Caco-2 (cell line): ENCODE data around the gene PAPPA. TPM values are rescaled to one million over a fixed set of nuclear protein-coding genes. Genes with fewer than 3 reads are reported as not detected.

Experiments
- BruUV-seq: library from RNA; stranded (reverse); fragments of 400-500 nt; replicated peaks from 2 replicates; lab custom pipeline; 2021; lab: Mats Ljungman, UMichigan
- CTCF ChIA-PET: fragments of 300-600 bp; sonication (Branson Sonifier 250); formaldehyde crosslinking; loops from one replicate; lab custom pipeline; 2022; ENCODE audit warnings: antibody characterized with exemption; lab: Charles Lee
- POLR2A ChIA-PET: fragments of 300-600 bp; sonication (Branson Sonifier 250); formaldehyde crosslinking; loops from one replicate; lab custom pipeline; 2022; ENCODE audit warnings: antibody characterized with exemption; lab: Charles Lee
- DNase-seq, 2 experiments: peaks; one replicate each; pipeline versions ENCODE4 v3.0.0 to v3.0.0-alpha.2; 2020 to 2022
- H3K27me3 ChIP-seq: replicated peaks from 2 replicates; pipeline ENCODE4 v1.6.0; 2011; ENCODE audit warnings: low read length; ENCODE audit not compliant: control insufficient read depth, insufficient read depth
- H3K36me3 ChIP-seq: 2 replicates; pipeline ENCODE4 v1.5.1; 2011; ENCODE audit warnings: low read length; ENCODE audit not compliant: control insufficient read depth, insufficient read depth
- H3K4me1 ChIP-seq: fragments of 250-450 bp; sonication (Bioruptor Pico); 2 replicates; pipeline ENCODE4 v1.5.1; 2020; ENCODE audit warnings: mild to moderate bottlenecking
- H3K4me3 ChIP-seq: 2 replicates; pipeline ENCODE4 v1.5.1; 2011; ENCODE audit warnings: low read depth, mild to moderate bottlenecking, control low read depth, low read length
- H3K9me3 ChIP-seq: fragments of 250-450 bp; sonication (Bioruptor Pico); 2 replicates; pipeline ENCODE4 v1.5.1; 2020; ENCODE audit warnings: mild to moderate bottlenecking, moderate library complexity
- H3K27ac Mint-ChIP-seq: one replicate; pipeline ENCODE4 v1.8.0; 2022; ENCODE audit warnings: mixed read lengths; ENCODE audit not compliant: unreplicated experiment
- H3K27me3 Mint-ChIP-seq: one replicate; pipeline ENCODE4 v1.8.0; 2022; ENCODE audit warnings: mixed read lengths; ENCODE audit not compliant: insufficient read depth, unreplicated experiment
- H3K36me3 Mint-ChIP-seq: one replicate; pipeline ENCODE4 v1.8.0; 2022; ENCODE audit warnings: mild to moderate bottlenecking, mixed read lengths; ENCODE audit not compliant: insufficient read depth, unreplicated experiment
- H3K4me1 Mint-ChIP-seq: one replicate; pipeline ENCODE4 v1.8.0; 2022; ENCODE audit warnings: low read depth, mixed read lengths; ENCODE audit not compliant: unreplicated experiment
- H3K4me3 Mint-ChIP-seq: one replicate; pipeline ENCODE4 v1.8.0; 2022; ENCODE audit warnings: mild to moderate bottlenecking, moderate library complexity, mixed read lengths; ENCODE audit not compliant: unreplicated experiment
- H3K9me3 Mint-ChIP-seq: one replicate; pipeline ENCODE4 v1.8.0; 2022; ENCODE audit warnings: mixed read lengths; ENCODE audit not compliant: unreplicated experiment
- CTCF ChIP-seq, 2 experiments: fragments of 200-600 bp in 1 of 2; IDR thresholded peaks; 1 replicate in 1 of 2; 2 replicates in 1 of 2; pipeline versions ENCODE4 v1.5.1 to v1.8.0; 2011 to 2022; ENCODE audit warnings: antibody characterized with exemption in 1 of 2, control low read depth in 1 of 2, inconsistent platforms in 1 of 2, low read depth in 1 of 2, low read length in 1 of 2, mild to moderate bottlenecking in 1 of 2, moderate library complexity in 1 of 2; ENCODE audit not compliant: insufficient read depth in 1 of 2, severe bottlenecking in 1 of 2, unreplicated experiment in 1 of 2
- intact Hi-C: fragments of 100-400 bp; cut with micrococcal nuclease; formaldehyde crosslinking; loops from one replicate; pipeline ENCODE4 v1.10.0; 2022; ENCODE audit not compliant: unreplicated experiment
- total RNA-seq: library from RNA; stranded (reverse); gene quantifications from 2 replicates; pipeline ENCODE4 v1.2.3, GENCODE V29; 2022

The PAPPA gene
- total RNA-seq, 1 experiment from 2014 or later, result not detected

- Histone ChIP-seq H3K36me3 (no peaks in the 10 kb centered on the region), H3K27me3 (no peaks in the 10 kb centered on the region), H3K4me3 (no peak overlapping the region), H3K4me1 (no peaks in the 10 kb centered on the region), H3K9me3 (no peaks in the 10 kb centered on the region)
- CTCF ChIA-PET, result no interaction called here
- Mint-ChIP-seq H3K27me3 (peaks cover 4% of the 10 kb centered on the region), H3K27ac (no peak overlapping the region), H3K9me3 (no peaks in the 10 kb centered on the region), H3K4me1 (no peaks in the 10 kb centered on the region), H3K36me3 (no peaks in the 10 kb centered on the region), H3K4me3 (no peak overlapping the region)
- intact Hi-C loops, result no loop called here
- DNase-seq, result no peak
- no TSS peak for BruUV-seq
- TF ChIP-seq CTCF (IDR thresholded peaks at IDR 0.05; ENCODE audit: insufficient read depth in 1 of 2, low read depth in 1 of 2, low read length in 1 of 2, severe bottlenecking in 1 of 2, unreplicated experiment in 1 of 2), result no peak
- POLR2A ChIA-PET, result no interaction called here
Measured at GRCh38 chr9:116269250-116269649, 115.7 kb downstream of the PAPPA start.

- H3K4me1 ChIP-seq, result no peaks in the 10 kb centered on the region
- no peak for DNase-seq
- no peak for TF ChIP-seq CTCF (IDR thresholded peaks at IDR 0.05; ENCODE audit: insufficient read depth in 1 of 2, low read depth in 1 of 2, low read length in 1 of 2, severe bottlenecking in 1 of 2, unreplicated experiment in 1 of 2)
- ChIA-PET POLR2A (no interaction called here), CTCF (no interaction called here)
- Mint-ChIP-seq H3K9me3 (no peaks in the 10 kb centered on the region), H3K4me3 (no peak overlapping the region), H3K36me3 (no peaks in the 10 kb centered on the region), H3K27ac (no peak overlapping the region), H3K4me1 (no peaks in the 10 kb centered on the region), H3K27me3 (peaks cover 6% of the 10 kb centered on the region)
- no peak overlapping the region for H3K4me3 ChIP-seq
- BruUV-seq, result no TSS peak
- H3K27me3 ChIP-seq, result no peaks in the 10 kb centered on the region
- no peaks in the 10 kb centered on the region for H3K9me3 ChIP-seq
- H3K36me3 ChIP-seq, result no peaks in the 10 kb centered on the region
- intact Hi-C loops, result no loop called here
Measured at GRCh38 chr9:116270546-116270945, 117.0 kb downstream of the PAPPA start.

DNA sequence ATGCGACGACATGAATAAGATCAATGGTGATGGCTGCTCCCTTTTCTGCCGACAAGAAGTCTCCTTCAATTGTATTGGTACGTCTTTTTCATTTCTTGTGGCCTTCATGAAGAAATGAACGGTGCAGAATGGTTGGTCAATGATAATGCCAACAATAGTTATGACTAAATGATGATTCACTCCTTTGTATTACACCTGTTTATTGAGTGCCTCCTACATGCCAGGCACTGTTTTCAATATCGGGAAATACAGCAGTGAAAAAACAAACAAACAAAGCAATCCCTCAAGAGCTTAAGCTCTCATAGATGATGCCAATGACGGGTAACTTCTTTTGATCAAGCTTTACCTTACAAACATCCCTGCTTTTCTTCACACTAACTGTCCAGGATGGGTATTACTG is 117.7 kb downstream of the PAPPA start:
- BruUV-seq, result no TSS peak
- no peak for TF ChIP-seq CTCF (IDR thresholded peaks at IDR 0.05; ENCODE audit: insufficient read depth in 1 of 2, low read depth in 1 of 2, low read length in 1 of 2, severe bottlenecking in 1 of 2, unreplicated experiment in 1 of 2)
- POLR2A ChIA-PET, result no interaction called here

More for the DNA sequence above, 117.7 kb downstream of the PAPPA start:
- Mint-ChIP-seq H3K36me3 (no peaks in the 10 kb centered on the region), H3K4me3 (no peak overlapping the region), H3K27me3 (peaks cover 3% of the 10 kb centered on the region), H3K9me3 (no peaks in the 10 kb centered on the region), H3K27ac (no peak overlapping the region), H3K4me1 (no peaks in the 10 kb centered on the region)
- H3K4me3 ChIP-seq, result no peak overlapping the region
- H3K36me3 ChIP-seq, result no peaks in the 10 kb centered on the region
- H3K27me3 ChIP-seq, result no peaks in the 10 kb centered on the region
- CTCF ChIA-PET, result no interaction called here
- H3K4me1 ChIP-seq, result no peaks in the 10 kb centered on the region
- DNase-seq, result no peak
- H3K9me3 ChIP-seq, result no peaks in the 10 kb centered on the region
- intact Hi-C loops, result no loop called here
